ENCODE measurements around the gene ATP2B2.
A peak's percentile ranks its signal among the peaks of the same experiment; 100 is the strongest.

The ATP2B2 gene

DNA sequence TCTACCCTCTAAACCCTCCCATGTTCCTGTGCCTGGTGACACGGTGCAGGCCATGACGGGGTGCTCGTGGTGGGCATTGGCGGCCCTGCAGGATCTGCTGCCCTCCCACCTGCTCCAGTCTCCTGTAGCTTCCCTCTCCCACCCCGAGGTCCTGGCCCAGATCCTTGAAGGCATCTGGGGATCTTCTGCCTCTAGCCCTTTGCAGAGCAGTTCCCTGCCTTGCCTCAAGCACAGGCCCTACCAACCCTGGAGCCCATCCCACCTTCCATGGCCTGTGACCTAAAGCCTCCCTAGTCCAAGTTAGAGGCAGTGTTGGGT is 157.0 kb downstream of the ATP2B2 start:
- peak overlapping the region in 2 of 11 experiments; percentile 30 to 47; a peak in 1 of 22 replicates for H3K9ac ChIP-seq
- H3K27ac ChIP-seq = 0 out of 22 replicates have a peak overlapping the region, but pooled peaks of 1 of the 11 experiments have one; percentile 6
- no peak for TF ChIP-seq Cebpa-rat (IDR thresholded peaks at IDR 0.05)
- peak overlapping the region in 8 of 11 experiments; percentile 55 to 95 (median 85); a peak in 16 of 22 replicates for H3K4me2 ChIP-seq
- H3K27me3 ChIP-seq = 0 out of 22 replicates have a peak, but pooled peaks cover 0 to 6% (median 0%) of the 10 kb centered on the region in 11 experiments
- no peaks in the 10 kb centered on the region for H3K36me3 ChIP-seq
- H4K20me1 ChIP-seq = no peaks in the 10 kb centered on the region; a peak in 1 of 22 replicates
- peaks cover 31 to 100% (median 100%) of the 10 kb centered on the region in 10 experiments for H3K4me1 ChIP-seq
- H3K4me3 ChIP-seq = no peak overlapping the region; a peak in 1 of 20 replicates
- no peaks in the 10 kb centered on the region for H3K9me3 ChIP-seq (replicated peaks in 1 of 11)

- Histone ChIP-seq H3K4me3 (peak overlapping the region in 2 of 10 experiments; percentile 2 to 41; a peak in 4 of 20 replicates), H3K27me3 (0 out of 22 replicates have a peak, but pooled peaks cover 0 to 6% (median 0%) of the 10 kb centered on the region in 11 experiments), H3K9ac (peak overlapping the region in 6 of 11 experiments; percentile 0 to 65 (median 50); a peak in 8 of 22 replicates), H4K20me1 (no peaks in the 10 kb centered on the region; a peak in 1 of 22 replicates), H3K36me3 (peaks cover 0 to 2% (median 0%) of the 10 kb centered on the region in 11 experiments; a peak in 2 of 22 replicates), H3K9me3 (replicated peaks in 1 of 11) (no peaks in the 10 kb centered on the region), H3K4me1 (peaks cover 27 to 100% (median 98%) of the 10 kb centered on the region in 10 experiments), H3K4me2 (peak overlapping the region; percentile 16 to 95 (median 77); a peak in 20 of 22 replicates), H3K27ac (peak overlapping the region in 5 of 11 experiments; percentile 26 to 59 (median 34); a peak in 8 of 22 replicates)
- TF ChIP-seq Cebpa-rat (IDR thresholded peaks at IDR 0.05) = no peak
These were observed 157.6 kb downstream of the ATP2B2 start for GRCh38 chr3:10347648-10348403.

DNA sequence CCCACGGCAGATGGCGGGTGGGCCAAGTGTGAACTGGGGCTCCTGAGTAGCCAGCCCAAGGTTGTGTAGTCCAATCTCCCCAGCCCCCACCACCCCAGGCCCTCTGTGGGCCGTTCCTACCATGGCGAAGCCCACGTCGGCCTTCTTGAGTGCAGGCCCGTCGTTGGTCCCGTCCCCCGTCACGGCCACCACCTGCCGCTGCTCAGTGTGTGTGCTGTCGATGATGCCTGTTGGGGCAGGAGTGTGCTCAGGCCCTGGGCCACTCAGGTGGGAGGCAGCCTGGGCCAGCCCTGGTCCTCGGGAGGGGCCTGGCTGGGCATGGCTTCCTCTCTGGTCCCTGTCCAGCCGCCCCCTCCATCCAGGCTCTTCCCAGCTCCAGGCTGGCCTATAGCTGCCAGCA is 159.5 kb downstream of the ATP2B2 start:
- H3K27ac ChIP-seq = peak overlapping the region in 4 of 11 experiments; percentile 10 to 48 (median 24); a peak in 4 of 22 replicates
- H3K4me2 ChIP-seq = peak overlapping the region in 9 of 11 experiments; percentile 55 to 95 (median 85); a peak in 18 of 22 replicates
- H3K4me3 ChIP-seq = no peak overlapping the region
- H3K4me1 ChIP-seq = peaks cover 11 to 100% (median 89%) of the 10 kb centered on the region in 10 experiments; a peak in 19 of 20 replicates
- H3K9me3 ChIP-seq (replicated peaks in 1 of 11) = no peaks in the 10 kb centered on the region
- H3K36me3 ChIP-seq = peaks cover 0 to 19% (median 0%) of the 10 kb centered on the region in 11 experiments; a peak in 5 of 22 replicates
- TF ChIP-seq Cebpa-rat (IDR thresholded peaks at IDR 0.05) = no peak
- peak overlapping the region in 4 of 11 experiments; percentile 8 to 54 (median 20); a peak in 6 of 22 replicates for H3K9ac ChIP-seq
- H3K27me3 ChIP-seq = 0 out of 22 replicates have a peak, but pooled peaks cover 0 to 6% (median 0%) of the 10 kb centered on the region in 11 experiments
- no peaks in the 10 kb centered on the region; a peak in 1 of 22 replicates for H4K20me1 ChIP-seq

DNA sequence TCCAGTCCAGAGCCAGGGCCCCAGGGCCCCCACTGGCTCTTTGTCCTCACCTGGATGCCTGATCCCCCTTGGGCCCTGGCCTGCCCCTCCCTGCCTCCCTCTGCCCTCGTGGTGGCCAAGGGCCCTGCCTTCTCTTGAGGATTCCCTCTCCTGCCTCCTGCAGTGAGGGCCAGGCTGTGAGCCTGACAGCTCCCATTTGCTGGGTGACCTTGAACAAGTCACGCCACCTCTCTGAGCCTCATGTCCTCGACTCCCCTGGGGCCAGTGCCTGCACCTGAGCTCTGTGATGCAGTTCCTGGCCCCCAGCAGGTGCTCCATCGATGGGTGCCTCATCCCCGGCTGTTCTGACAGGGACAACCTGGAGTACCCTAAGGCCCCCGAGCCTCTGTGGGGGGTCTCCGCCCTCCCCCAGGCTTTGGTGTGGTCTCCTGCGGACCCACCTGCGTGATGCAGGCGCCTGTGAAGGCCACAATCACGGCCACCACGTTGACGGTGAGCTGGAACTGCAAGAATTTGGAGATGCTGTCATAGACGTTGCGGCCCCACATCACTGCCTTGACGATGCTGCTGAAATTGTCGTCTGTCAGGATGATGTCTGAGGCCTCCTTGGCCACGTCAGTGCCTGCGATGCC is 160.3 kb downstream of the ATP2B2 start:
- no peak for TF ChIP-seq Cebpa-rat (IDR thresholded peaks at IDR 0.05)
- Histone ChIP-seq H3K27ac (peak overlapping the region in 5 of 11 experiments; percentile 14 to 48 (median 31); a peak in 4 of 22 replicates), H4K20me1 (no peaks in the 10 kb centered on the region; a peak in 1 of 22 replicates), H3K27me3 (0 out of 22 replicates have a peak, but pooled peaks cover 0 to 6% (median 0%) of the 10 kb centered on the region in 11 experiments), H3K4me2 (peak overlapping the region in 9 of 11 experiments; percentile 55 to 95 (median 85); a peak in 18 of 22 replicates), H3K4me3 (no peak overlapping the region), H3K36me3 (peaks cover 0 to 23% (median 0%) of the 10 kb centered on the region in 11 experiments; a peak in 5 of 22 replicates), H3K9ac (peak overlapping the region in 6 of 11 experiments; percentile 14 to 54 (median 31); a peak in 5 of 22 replicates), H3K9me3 (replicated peaks in 1 of 11) (no peaks in the 10 kb centered on the region), H3K4me1 (peaks cover 11 to 100% (median 89%) of the 10 kb centered on the region in 10 experiments; a peak in 19 of 20 replicates)

DNA sequence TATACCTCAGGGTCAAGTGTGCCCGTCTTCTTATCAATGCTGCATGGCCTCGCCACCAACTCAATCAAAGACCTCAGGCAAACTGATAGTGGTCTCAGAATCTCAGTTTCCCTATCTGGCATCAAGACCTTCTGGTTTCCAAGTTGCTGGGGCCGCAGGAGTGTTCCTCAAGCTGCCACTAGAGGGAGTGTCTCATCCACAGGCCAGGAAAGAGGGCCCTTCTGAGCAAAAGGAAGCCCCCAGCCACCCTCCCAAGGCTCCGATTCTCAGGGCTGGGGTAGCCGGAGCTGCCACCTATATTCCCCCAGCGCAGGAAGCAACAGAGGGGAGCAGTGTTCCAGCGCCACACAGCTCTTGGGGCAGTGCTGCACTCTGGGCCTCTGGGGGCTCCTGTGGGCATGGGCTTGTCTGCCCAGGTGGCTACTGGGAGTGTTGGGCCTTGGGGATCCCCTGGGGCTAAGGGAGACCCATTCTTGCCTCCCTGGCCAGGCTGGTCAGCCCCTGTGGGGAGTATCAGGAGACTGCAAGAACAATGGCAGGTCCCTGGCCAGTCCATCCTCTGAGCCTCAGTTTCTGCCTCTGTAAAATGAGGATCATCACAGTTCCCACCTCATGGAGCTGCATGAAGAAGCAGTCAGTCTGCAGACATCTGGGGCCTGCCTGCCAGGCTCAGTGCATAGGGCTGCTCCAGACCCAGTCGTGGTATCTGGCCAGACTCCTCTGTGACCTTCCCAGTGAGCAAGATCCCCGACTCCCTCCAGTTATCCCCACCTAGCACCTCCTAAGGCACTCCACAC is 161.0 kb downstream of the ATP2B2 start:
- H3K36me3 ChIP-seq = peaks cover 0 to 29% (median 0%) of the 10 kb centered on the region in 11 experiments; a peak in 5 of 22 replicates
- H3K4me2 ChIP-seq = peak overlapping the region in 10 of 11 experiments; percentile 23 to 95 (median 81); a peak in 20 of 22 replicates
- H4K20me1 ChIP-seq = no peaks in the 10 kb centered on the region; a peak in 1 of 22 replicates
- peak overlapping the region in 6 of 11 experiments; percentile 14 to 48 (median 33); a peak in 4 of 22 replicates for H3K27ac ChIP-seq
- H3K9ac ChIP-seq = peak overlapping the region in 7 of 11 experiments; percentile 14 to 58 (median 34); a peak in 7 of 22 replicates
- no peak overlapping the region for H3K4me3 ChIP-seq
- H3K9me3 ChIP-seq (replicated peaks in 1 of 11) = no peaks in the 10 kb centered on the region
- peaks cover 13 to 100% (median 89%) of the 10 kb centered on the region in 10 experiments for H3K4me1 ChIP-seq
- 0 out of 22 replicates have a peak, but pooled peaks cover 0 to 6% (median 0%) of the 10 kb centered on the region in 11 experiments for H3K27me3 ChIP-seq
- no peak for TF ChIP-seq Cebpa-rat (IDR thresholded peaks at IDR 0.05)

GRCh38 chr3:10343526-10343925 is 161.9 kb downstream of the ATP2B2 start:
- Histone ChIP-seq H3K9me3 (replicated peaks in 1 of 11) (no peaks in the 10 kb centered on the region), H3K4me1 (peaks cover 21 to 100% (median 89%) of the 10 kb centered on the region in 10 experiments), H3K27ac (peak overlapping the region in 4 of 11 experiments; percentile 16 to 44 (median 33); a peak in 5 of 22 replicates), H4K20me1 (no peaks in the 10 kb centered on the region; a peak in 1 of 22 replicates), H3K9ac (peak overlapping the region in 4 of 11 experiments; percentile 27 to 58 (median 52); a peak in 6 of 22 replicates), H3K27me3 (0 out of 22 replicates have a peak, but pooled peaks cover 0 to 6% (median 0%) of the 10 kb centered on the region in 11 experiments), H3K4me3 (no peak overlapping the region), H3K4me2 (peak overlapping the region in 8 of 11 experiments; percentile 48 to 95 (median 85); a peak in 15 of 22 replicates), H3K36me3 (peaks cover 0 to 29% (median 0%) of the 10 kb centered on the region in 11 experiments; a peak in 5 of 22 replicates)
- no peak for TF ChIP-seq Cebpa-rat (IDR thresholded peaks at IDR 0.05)

- no peak overlapping the region for H3K4me3 ChIP-seq
- peaks cover 26 to 100% (median 89%) of the 10 kb centered on the region in 10 experiments for H3K4me1 ChIP-seq
- H3K4me2 ChIP-seq = peak overlapping the region in 6 of 11 experiments; percentile 7 to 85 (median 28); a peak in 5 of 22 replicates
- H4K20me1 ChIP-seq = no peaks in the 10 kb centered on the region; a peak in 1 of 22 replicates
- H3K9me3 ChIP-seq (replicated peaks in 1 of 11) = no peaks in the 10 kb centered on the region
- peak overlapping the region in 2 of 11 experiments; percentile 4 to 13; a peak in 3 of 22 replicates for H3K27ac ChIP-seq
- no peak for TF ChIP-seq Cebpa-rat (IDR thresholded peaks at IDR 0.05)
- peak overlapping the region in 5 of 11 experiments; percentile 2 to 62 (median 9); a peak in 6 of 22 replicates for H3K9ac ChIP-seq
- H3K27me3 ChIP-seq = 0 out of 22 replicates have a peak, but pooled peaks cover 0 to 6% (median 0%) of the 10 kb centered on the region in 11 experiments
- H3K36me3 ChIP-seq = peaks cover 0 to 29% (median 0%) of the 10 kb centered on the region in 11 experiments; a peak in 5 of 22 replicates
These were observed 162.6 kb downstream of the ATP2B2 start for GRCh38 chr3:10342781-10343180.

Data from BLaER1 treated with 17β-estradiol and CSF1 and Interleukin-3, amounts not matched to agents 10 nM and 100 nM (cell line).